ENCODE data around the gene NDC80. TPM values are rescaled to one million over a fixed set of nuclear protein-coding genes. Genes with fewer than 3 reads are reported as not detected.

The NDC80 gene
- total RNA-seq, 2 donors from 2014 or later, result 1.6 TPM; not detected in 1

DNA sequence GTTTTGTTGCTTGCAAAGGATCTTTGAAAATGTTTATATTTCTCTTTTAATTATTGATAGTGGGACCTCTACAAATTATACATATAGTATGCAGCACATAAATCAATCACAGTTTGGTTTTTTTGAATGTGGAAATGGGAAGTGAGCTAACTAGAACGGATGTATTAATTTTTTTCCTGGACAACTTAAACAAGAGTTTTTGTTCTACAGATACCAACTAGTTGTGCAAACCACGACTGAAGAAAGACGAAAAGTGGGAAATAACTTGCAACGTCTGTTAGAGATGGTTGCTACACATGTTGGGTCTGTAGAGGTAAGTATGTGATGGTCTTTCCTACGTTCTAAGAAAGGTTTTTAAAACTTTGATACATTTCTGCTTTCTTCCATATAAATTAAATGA, 39.2 kb downstream of the NDC80 start:
- Histone ChIP-seq H3K36me3 (no peaks in the 10 kb centered on the region), H3K4me3 (no peak overlapping the region), H3K27me3 (replicated peaks; ENCODE audit: insufficient read depth) (no peaks in the 10 kb centered on the region), H3K9me3 (no peaks in the 10 kb centered on the region), H3K4me1 (ENCODE audit: control insufficient read depth in 1 of 2, low read depth in 2 of 2) (no peaks in the 10 kb centered on the region), H3K27ac (no peak overlapping the region)
- DNase-seq (ENCODE audit: low spot score), result no peak
- no peak for ATAC-seq (ENCODE audit: insufficient number of reproducible peaks, low FRiP score, low read depth)
- TF ChIP-seq CTCF (IDR thresholded peaks at IDR 0.05), result no peak

- Histone ChIP-seq H3K4me3 (no peak overlapping the region), H3K27me3 (replicated peaks; ENCODE audit: insufficient read depth) (no peaks in the 10 kb centered on the region), H3K4me1 (ENCODE audit: control insufficient read depth in 1 of 2, low read depth in 2 of 2) (no peaks in the 10 kb centered on the region), H3K36me3 (no peaks in the 10 kb centered on the region), H3K9me3 (no peaks in the 10 kb centered on the region), H3K27ac (no peak overlapping the region)
- DNase-seq (ENCODE audit: low spot score) (no peak), ATAC-seq (ENCODE audit: insufficient number of reproducible peaks, low FRiP score, low read depth) (no peak)
- TF ChIP-seq CTCF (IDR thresholded peaks at IDR 0.05), result no peak
Measured at GRCh38 chr18:2612996-2613395, 41.6 kb downstream of the NDC80 start.

DNA sequence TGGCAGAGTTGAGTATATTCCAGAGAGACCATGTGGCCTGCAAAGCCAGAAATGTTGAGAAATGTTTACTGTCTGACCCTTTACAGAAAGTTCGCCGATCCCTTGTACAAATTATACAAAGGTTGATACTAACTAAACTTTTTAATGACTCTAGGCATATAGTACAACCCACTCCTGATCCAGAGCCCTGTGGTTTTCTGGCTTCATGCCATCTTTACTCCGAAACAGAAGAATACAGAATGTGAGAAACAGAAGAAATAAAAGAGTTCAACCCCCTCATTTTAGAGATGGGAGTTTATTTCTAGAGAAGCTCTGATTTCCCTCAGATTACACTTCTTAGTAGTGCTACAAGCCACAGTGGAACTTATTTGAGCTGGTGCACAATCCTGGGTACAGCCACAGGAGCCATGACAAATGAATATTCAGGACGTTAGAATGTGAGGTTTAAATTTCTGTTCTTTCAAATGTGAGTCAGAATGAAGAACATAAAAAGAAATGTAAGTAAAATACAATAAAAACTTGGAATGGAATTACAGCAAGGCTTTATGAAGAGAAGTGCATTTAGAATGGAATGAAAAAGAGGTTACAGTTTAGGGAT, 46.1 kb downstream of the NDC80 start:
- Histone ChIP-seq H3K36me3 (no peaks in the 10 kb centered on the region), H3K4me1 (ENCODE audit: control insufficient read depth in 1 of 2, low read depth in 2 of 2) (no peaks in the 10 kb centered on the region), H3K27ac (no peak overlapping the region), H3K4me3 (no peak overlapping the region), H3K9me3 (no peaks in the 10 kb centered on the region), H3K27me3 (replicated peaks; ENCODE audit: insufficient read depth) (no peaks in the 10 kb centered on the region)
- ATAC-seq (ENCODE audit: insufficient number of reproducible peaks, low FRiP score, low read depth) (no peak), DNase-seq (ENCODE audit: low spot score) (no peak)
- TF ChIP-seq CTCF (IDR thresholded peaks at IDR 0.05), result no peak

GRCh38 chr18:2618009-2618408, 46.7 kb downstream of the NDC80 start:
- Histone ChIP-seq H3K9me3 (no peaks in the 10 kb centered on the region), H3K4me1 (ENCODE audit: control insufficient read depth in 1 of 2, low read depth in 2 of 2) (no peaks in the 10 kb centered on the region), H3K36me3 (no peaks in the 10 kb centered on the region), H3K4me3 (no peak overlapping the region), H3K27ac (no peak overlapping the region), H3K27me3 (replicated peaks; ENCODE audit: insufficient read depth) (no peaks in the 10 kb centered on the region)
- ATAC-seq (ENCODE audit: insufficient number of reproducible peaks, low FRiP score, low read depth), result no peak
- DNase-seq (ENCODE audit: low spot score), result no peak
- no peak for TF ChIP-seq CTCF (IDR thresholded peaks at IDR 0.05)

GRCh38 chr18:2625217-2625616, 53.9 kb downstream of the NDC80 start:
- Histone ChIP-seq H3K4me3 (no peak overlapping the region), H3K27me3 (replicated peaks; ENCODE audit: insufficient read depth) (no peaks in the 10 kb centered on the region), H3K4me1 (ENCODE audit: control insufficient read depth in 1 of 2, low read depth in 2 of 2) (no peaks in the 10 kb centered on the region), H3K9me3 (no peaks in the 10 kb centered on the region), H3K27ac (no peak overlapping the region), H3K36me3 (no peaks in the 10 kb centered on the region)
- DNase-seq (ENCODE audit: low spot score), result no peak
- no peak for TF ChIP-seq CTCF (IDR thresholded peaks at IDR 0.05)
- ATAC-seq (ENCODE audit: insufficient number of reproducible peaks, low FRiP score, low read depth), result no peak
